ENCODE data around the gene GGCX. TPM values are rescaled to one million over a fixed set of nuclear protein-coding genes. Genes with fewer than 3 reads are reported as not detected.

GGCX gene
- total RNA-seq, 1 donor from 2014 or later: 25.5 TPM

DNA sequence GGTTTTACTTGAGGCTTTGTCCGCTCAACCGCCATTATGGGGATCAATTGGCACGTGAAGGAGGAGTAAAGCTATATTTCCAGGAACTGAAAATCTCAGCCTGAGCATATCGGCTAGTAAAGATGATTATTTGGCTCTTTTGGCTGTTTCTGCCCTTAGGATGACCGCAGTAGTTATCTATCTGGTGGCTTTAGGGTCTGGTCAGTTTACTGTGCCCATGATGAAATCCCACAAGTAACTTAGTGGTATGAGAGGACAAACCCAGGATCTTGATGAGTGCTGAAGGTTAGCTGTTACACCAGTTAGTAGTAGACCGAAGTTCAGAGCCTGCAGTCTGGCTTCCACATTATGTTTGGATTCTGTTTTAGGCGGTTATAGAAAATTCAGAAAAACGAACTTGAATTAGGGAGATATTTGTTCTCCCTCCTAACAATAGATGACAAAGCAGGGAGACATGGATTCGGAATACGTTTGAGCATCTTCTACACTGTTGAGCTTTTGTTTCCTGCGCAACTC is 21.1 kb downstream of the GGCX start:
- intact Hi-C loops (cut with micrococcal nuclease): no loop called here
- no peak for DNase-seq

DNA sequence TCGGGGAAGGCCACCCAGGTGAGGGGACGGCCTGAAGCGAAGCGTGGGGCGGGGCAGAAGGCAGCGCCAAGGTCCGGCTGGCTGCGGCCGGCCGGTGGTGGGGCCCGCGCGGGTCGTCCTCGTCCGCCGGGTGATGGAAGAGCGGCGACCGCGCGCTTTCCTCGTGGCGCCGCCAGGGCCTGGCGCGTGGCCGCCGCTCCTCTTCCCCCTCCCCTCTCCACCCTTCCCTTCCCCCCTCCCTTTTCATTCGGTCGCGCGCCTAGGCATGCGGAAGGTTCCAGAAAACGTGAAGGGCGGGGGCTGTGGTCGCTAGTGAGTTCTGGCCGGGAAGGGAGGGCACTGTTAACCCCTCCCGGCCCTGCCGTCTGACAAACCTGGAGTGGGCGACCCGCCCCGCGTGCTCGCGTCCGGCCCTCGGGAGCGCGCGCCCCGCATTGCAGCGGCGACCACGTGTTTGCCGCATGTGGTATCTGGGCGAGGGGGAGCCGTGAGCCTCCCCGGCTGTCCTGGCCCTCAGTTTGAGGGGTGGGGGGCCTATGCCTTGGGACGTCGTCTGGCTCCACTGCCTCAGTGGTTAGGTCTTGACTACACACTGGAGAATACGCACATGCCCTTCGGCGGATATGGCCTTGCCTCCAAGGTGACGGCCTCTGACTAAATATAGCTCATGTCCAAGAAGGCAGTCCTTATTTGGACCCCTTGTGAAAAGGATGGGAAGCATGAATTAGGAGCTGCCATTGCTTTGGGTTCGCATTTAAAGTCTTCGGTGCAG is 21.7 kb downstream of the GGCX start:
- DNase-seq: peak; percentile 73
- Histone ChIP-seq H3K27me3 (ENCODE audit: low read depth) (no peaks in the 10 kb centered on the region), H3K27ac (replicated peaks) (peak overlapping the region; percentile 100), H3K4me3 (peak overlapping the region; percentile 86), H3K4me1 (peaks cover 75% of the 10 kb centered on the region), H3K9me3 (replicated peaks) (no peaks in the 10 kb centered on the region), H3K36me3 (peaks cover 43% of the 10 kb centered on the region)
- intact Hi-C loops (cut with micrococcal nuclease): no loop called here
- TF ChIP-seq, protein P1, sequence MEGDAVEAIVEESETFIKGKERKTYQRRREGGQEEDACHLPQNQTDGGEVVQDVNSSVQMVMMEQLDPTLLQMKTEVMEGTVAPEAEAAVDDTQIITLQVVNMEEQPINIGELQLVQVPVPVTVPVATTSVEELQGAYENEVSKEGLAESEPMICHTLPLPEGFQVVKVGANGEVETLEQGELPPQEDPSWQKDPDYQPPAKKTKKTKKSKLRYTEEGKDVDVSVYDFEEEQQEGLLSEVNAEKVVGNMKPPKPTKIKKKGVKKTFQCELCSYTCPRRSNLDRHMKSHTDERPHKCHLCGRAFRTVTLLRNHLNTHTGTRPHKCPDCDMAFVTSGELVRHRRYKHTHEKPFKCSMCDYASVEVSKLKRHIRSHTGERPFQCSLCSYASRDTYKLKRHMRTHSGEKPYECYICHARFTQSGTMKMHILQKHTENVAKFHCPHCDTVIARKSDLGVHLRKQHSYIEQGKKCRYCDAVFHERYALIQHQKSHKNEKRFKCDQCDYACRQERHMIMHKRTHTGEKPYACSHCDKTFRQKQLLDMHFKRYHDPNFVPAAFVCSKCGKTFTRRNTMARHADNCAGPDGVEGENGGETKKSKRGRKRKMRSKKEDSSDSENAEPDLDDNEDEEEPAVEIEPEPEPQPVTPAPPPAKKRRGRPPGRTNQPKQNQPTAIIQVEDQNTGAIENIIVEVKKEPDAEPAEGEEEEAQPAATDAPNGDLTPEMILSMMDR (IDR thresholded peaks at IDR 0.05; ENCODE audit: borderline replicate concordance): no peak

More for the DNA sequence above, 21.1 kb downstream of the GGCX start:
- TF ChIP-seq, protein P1 (IDR thresholded peaks at IDR 0.05; ENCODE audit: borderline replicate concordance): no peak
- peak overlapping the region; percentile 100 for H3K27ac ChIP-seq (replicated peaks)
- H3K4me3 ChIP-seq: peak overlapping the region; percentile 86
- peaks cover 49% of the 10 kb centered on the region for H3K36me3 ChIP-seq
- H3K4me1 ChIP-seq: peaks cover 78% of the 10 kb centered on the region
- no peaks in the 10 kb centered on the region for H3K9me3 ChIP-seq (replicated peaks)
- no peaks in the 10 kb centered on the region for H3K27me3 ChIP-seq (ENCODE audit: low read depth)

DNA sequence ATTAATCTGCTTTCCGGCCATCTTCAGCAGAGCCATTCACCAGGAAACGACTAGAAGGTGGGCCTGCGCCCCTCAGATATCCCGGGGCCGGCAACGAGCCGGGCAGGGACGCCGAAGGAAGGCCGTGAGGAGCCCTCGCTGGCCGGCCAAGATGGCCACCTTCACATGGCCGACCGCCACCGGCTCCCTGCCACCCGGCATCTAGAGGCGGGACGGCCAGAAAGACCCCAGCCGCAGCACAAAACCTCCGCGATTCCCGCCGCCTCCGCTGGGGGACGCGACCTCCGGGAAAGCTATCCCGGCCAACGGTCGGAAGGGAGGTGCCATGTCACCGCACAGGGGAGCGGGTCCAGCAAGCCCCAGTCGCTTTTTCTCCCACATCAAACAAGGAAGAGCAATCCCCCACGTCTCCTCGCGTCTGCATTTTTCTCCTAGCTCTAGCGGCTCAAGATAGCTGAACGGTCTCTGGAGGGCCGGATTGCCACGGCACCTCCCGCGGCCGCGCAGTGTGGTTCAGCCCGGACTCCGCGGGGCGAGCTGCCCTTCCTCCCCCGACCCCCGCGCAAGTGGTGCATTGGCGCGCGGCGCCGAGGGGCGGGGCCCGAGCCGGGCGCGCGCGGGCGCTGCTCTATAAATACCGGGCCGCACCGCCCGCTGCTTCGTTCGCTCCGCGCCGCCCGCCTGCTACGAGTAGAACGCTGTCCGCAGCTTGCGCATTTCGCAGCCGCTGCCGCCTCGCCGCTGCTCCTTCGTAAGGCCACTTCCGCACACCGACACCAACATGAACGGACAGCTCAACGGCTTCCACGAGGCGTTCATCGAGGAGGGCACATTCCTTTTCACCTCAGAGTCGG is 22.6 kb downstream of the GGCX start, which contains the start of gene MAT2A:
TSS of gene MAT2A (plus strand) at position 662 of the 854 bp plus-strand sequence. CDS start at position 782, 120 bp downstream.
- peak; percentile 94 for DNase-seq
- Histone ChIP-seq H3K27ac (replicated peaks) (peak within 1 kb of the TSS; percentile 100), H3K36me3 (peaks cover 35% of the 10 kb centered on the region), H3K4me3 (peak within 1 kb of the TSS; percentile 86), H3K9me3 (replicated peaks) (no peaks in the 10 kb centered on the region), H3K27me3 (ENCODE audit: low read depth) (no peaks in the 10 kb centered on the region), H3K4me1 (peaks cover 68% of the 10 kb centered on the region)
- TF ChIP-seq, protein P1 (IDR thresholded peaks at IDR 0.05; ENCODE audit: borderline replicate concordance): peak; percentile 84
- intact Hi-C loops (cut with micrococcal nuclease): no loop called here

DNA sequence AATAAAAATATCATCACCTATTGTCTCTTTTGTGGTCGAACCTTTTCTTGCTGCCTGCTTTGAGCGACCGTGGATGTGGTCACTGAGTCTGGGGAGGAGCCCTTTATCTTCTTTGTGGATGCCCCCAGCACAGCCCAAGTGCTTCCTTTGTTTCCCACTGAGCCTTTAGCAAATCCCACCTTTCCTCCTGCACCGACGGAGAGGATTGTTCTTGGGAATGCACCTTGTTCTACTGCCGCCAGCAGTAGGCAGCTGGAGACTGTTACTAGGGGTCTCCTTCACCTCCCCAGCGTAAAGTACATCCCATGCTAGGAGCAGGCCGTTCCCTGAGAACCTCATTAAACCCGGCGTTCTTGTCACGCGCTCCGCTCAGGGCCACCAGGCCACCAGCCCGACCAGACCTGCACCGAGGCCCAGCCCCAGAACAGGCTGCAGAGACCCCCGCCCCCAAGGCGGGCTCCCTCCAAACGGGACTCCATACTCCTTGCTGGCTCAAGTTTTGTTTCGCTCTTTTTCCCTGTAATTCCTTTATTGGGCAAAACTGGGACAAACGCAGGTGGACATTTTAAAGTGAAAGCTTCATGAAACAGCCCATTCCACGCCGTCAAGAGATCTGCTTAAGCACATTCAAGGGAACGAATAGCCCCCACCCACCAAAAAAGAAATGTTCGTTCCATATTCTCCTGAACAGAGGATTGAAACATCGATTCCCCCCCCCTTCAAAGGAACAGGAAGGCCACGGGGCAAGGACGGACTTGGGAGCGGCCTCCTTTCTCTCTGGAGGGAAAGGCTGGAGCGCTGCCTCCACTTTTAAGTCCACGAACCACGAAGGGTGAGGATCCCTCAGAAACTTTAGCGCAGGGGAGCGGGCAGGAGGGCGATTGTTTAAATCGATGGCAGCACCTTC is 23.4 kb downstream of the GGCX start:
- Histone ChIP-seq H3K27me3 (ENCODE audit: low read depth) (no peaks in the 10 kb centered on the region), H3K4me1 (peaks cover 59% of the 10 kb centered on the region), H3K9me3 (replicated peaks) (no peaks in the 10 kb centered on the region), H3K4me3 (peak overlapping the region; percentile 86), H3K36me3 (peaks cover 26% of the 10 kb centered on the region), H3K27ac (replicated peaks) (peak overlapping the region; percentile 100)
- TF ChIP-seq, protein P1 (IDR thresholded peaks at IDR 0.05; ENCODE audit: borderline replicate concordance): no peak
- peak; percentile 58 for DNase-seq
- intact Hi-C loops (cut with micrococcal nuclease): no loop called here

All from left ventricle myocardium inferior (tissue), 1 donor.